ENCODE measurements around the gene CYP24A1. TPM values are rescaled to one million over a fixed set of nuclear protein-coding genes. Genes with fewer than 3 reads are reported as not detected.

CYP24A1 gene
- total RNA-seq, 2 donors from 2014 or later, result not detected

GRCh38 chr20:54184071-54184470, 10.3 kb upstream of the CYP24A1 start:
- intact Hi-C loops (cut with DNase I), result no loop called here
- DNase-seq (ENCODE audit: low spot score), result no peak

- no peak for DNase-seq (ENCODE audit: low spot score)
- intact Hi-C loops (cut with DNase I), result no loop called here
These were observed 7.1 kb upstream of the CYP24A1 start for GRCh38 chr20:54180931-54181330.

GRCh38 chr20:54179946-54180345, 6.2 kb upstream of the CYP24A1 start:
- DNase-seq (ENCODE audit: low spot score), result no peak
- intact Hi-C loops (cut with DNase I), result no loop called here

GRCh38 chr20:54178256-54178655, 4.5 kb upstream of the CYP24A1 start:
- intact Hi-C loops (cut with DNase I), result no loop called here
- no peak for DNase-seq (ENCODE audit: low spot score)

- DNase-seq (ENCODE audit: low spot score), result no peak
- intact Hi-C loops (cut with DNase I), result no loop called here
These were observed 3.6 kb upstream of the CYP24A1 start for GRCh38 chr20:54177378-54177777.

GRCh38 chr20:54176610-54177009, 2.8 kb upstream of the CYP24A1 start:
- no peak for DNase-seq (ENCODE audit: low spot score)
- intact Hi-C loops (cut with DNase I), result no loop called here

GRCh38 chr20:54174457-54175175, 830 bp upstream of the CYP24A1 start:
- no peak for DNase-seq (ENCODE audit: low spot score)
- intact Hi-C loops (cut with DNase I), result no loop called here

- peak; percentile 76 for DNase-seq (ENCODE audit: low spot score)
- intact Hi-C loops (cut with DNase I), result no loop called here
These were observed 732 bp downstream of the CYP24A1 start for GRCh38 chr20:54172856-54173652.

- DNase-seq (ENCODE audit: low spot score), result no peak
- intact Hi-C loops (cut with DNase I), result no loop called here
These were observed 1.3 kb downstream of the CYP24A1 start for GRCh38 chr20:54172532-54172855.

GRCh38 chr20:54170963-54171362, 2.8 kb downstream of the CYP24A1 start:
- intact Hi-C loops (cut with DNase I), result no loop called here
- no peak for DNase-seq (ENCODE audit: low spot score)

- intact Hi-C loops (cut with DNase I), result no loop called here
- no peak for DNase-seq (ENCODE audit: low spot score)
These were observed 3.7 kb downstream of the CYP24A1 start for GRCh38 chr20:54170026-54170471.

- intact Hi-C loops (cut with DNase I), result no loop called here
- no peak for DNase-seq (ENCODE audit: low spot score)
These were observed 4.6 kb downstream of the CYP24A1 start for GRCh38 chr20:54168961-54169862.

GRCh38 chr20:54167909-54168872, 5.6 kb downstream of the CYP24A1 start:
- no peak for DNase-seq (ENCODE audit: low spot score)
- intact Hi-C loops (cut with DNase I), result no loop called here

GRCh38 chr20:54166987-54167662, 6.7 kb downstream of the CYP24A1 start:
- intact Hi-C loops (cut with DNase I), result no loop called here

GRCh38 chr20:54165803-54166202, 8.0 kb downstream of the CYP24A1 start:
- intact Hi-C loops (cut with DNase I), result no loop called here
- DNase-seq (ENCODE audit: low spot score), result no peak

More at GRCh38 chr20:54166987-54167662, 6.7 kb downstream of the CYP24A1 start:
- DNase-seq (ENCODE audit: low spot score), result no peak

GRCh38 chr20:54165014-54165413, 8.8 kb downstream of the CYP24A1 start:
- DNase-seq (ENCODE audit: low spot score), result no peak
- intact Hi-C loops (cut with DNase I), result no loop called here

GRCh38 chr20:54163402-54163801, 10.4 kb downstream of the CYP24A1 start:
- intact Hi-C loops (cut with DNase I), result no loop called here
- DNase-seq (ENCODE audit: low spot score), result no peak

GRCh38 chr20:54162378-54163009, 11.3 kb downstream of the CYP24A1 start:
- intact Hi-C loops (cut with DNase I), result no loop called here

More at GRCh38 chr20:54162378-54163009, 11.3 kb downstream of the CYP24A1 start:
- DNase-seq (ENCODE audit: low spot score), result no peak

Data from posterior vena cava (tissue), 2 donors.